Memory B cell (primary cell): ENCODE results near the gene LAMP1.
"Not testable (repeated sequence)": the region's sequence is repeated elsewhere in the genome, so short reads cannot be mapped to it uniquely, and the experiment has no call there.

ENCODE experiments used
- ATAC-seq: fragments of 150-1000 bp; cut with Tn5 transposase; 2 replicates; pipeline ENCODE4 v1.10.0; 2021; ENCODE audit warnings: low read depth, mild to moderate bottlenecking, moderate library complexity
- DNase-seq, 2 donors: peaks; one replicate each; pipeline ENCODE4 v3.0.0; 2022; ENCODE audit warnings: low spot score in 2 of 2
- H3K27ac Mint-ChIP-seq: one replicate; pipeline ENCODE4 v1.8.0; 2022; ENCODE audit warnings: mild to moderate bottlenecking, moderate library complexity, mixed read lengths
- H3K27me3 Mint-ChIP-seq: one replicate; pipeline ENCODE4 v1.8.0; 2022; ENCODE audit warnings: mixed read lengths
- H3K36me3 Mint-ChIP-seq: one replicate; pipeline ENCODE4 v1.8.0; 2022; ENCODE audit warnings: mild to moderate bottlenecking, mixed read lengths
- H3K4me1 Mint-ChIP-seq: one replicate; pipeline ENCODE4 v1.8.0; 2022; ENCODE audit warnings: mixed read lengths
- H3K4me3 Mint-ChIP-seq: one replicate; pipeline ENCODE4 v1.8.0; 2022; ENCODE audit warnings: mild to moderate bottlenecking, moderate library complexity, mixed read lengths
- H3K9me3 Mint-ChIP-seq: one replicate; pipeline ENCODE4 v1.8.0; 2022; ENCODE audit warnings: mixed read lengths

Gene LAMP1

DNA sequence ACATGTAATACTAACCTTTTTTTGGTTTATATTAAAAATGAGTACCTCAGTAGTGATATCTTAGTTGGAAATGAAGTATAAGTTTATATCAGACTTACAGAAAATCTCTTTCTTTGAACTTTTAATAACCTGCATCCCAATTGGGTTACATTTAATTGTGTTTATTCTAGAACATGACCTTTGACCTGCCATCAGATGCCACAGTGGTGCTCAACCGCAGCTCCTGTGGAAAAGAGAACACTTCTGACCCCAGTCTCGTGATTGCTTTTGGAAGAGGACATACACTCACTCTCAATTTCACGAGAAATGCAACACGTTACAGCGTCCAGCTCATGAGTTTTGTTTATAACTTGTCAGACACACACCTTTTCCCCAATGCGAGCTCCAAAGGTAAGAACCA is 12.4 kb downstream of the LAMP1 start:
- H3K36me3 Mint-ChIP-seq, result peaks cover 16% of the 10 kb centered on the region
- peaks cover 11% of the 10 kb centered on the region for H3K4me1 Mint-ChIP-seq
- H3K4me3 Mint-ChIP-seq, result no peak overlapping the region
- DNase-seq, result no peak
- no peaks in the 10 kb centered on the region for H3K9me3 Mint-ChIP-seq
- H3K27me3 Mint-ChIP-seq, result no peaks in the 10 kb centered on the region
- H3K27ac Mint-ChIP-seq, result no peak overlapping the region
- ATAC-seq, result no peak

DNA sequence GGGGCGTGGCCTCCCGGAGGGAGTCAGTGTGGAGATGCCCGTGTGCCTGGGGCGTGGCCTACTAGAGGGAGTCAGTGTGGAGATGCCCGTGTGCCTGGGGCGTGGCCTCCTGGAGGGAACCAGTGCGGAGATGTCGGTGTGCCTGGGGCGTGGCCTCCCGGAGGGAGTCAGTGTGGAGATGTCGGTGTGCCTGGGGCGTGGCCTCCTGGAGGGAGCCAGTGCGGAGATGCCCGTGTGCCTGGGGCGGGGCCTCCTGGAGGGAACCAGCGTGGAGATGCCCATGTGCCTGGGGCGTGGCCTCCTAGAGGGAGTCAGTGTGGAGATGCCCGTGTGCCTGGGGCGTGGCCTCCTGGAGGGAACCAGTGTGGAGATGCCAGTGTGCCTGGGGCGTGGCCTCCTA is 17.1 kb downstream of the LAMP1 start:
- H3K27me3 Mint-ChIP-seq, DNase-seq, H3K9me3 Mint-ChIP-seq, ATAC-seq, H3K4me3 Mint-ChIP-seq, H3K27ac Mint-ChIP-seq: not testable (repeated sequence)
- Mint-ChIP-seq H3K4me1 (peaks cover 12% of the 10 kb centered on the region), H3K36me3 (peaks cover 26% of the 10 kb centered on the region)

DNA sequence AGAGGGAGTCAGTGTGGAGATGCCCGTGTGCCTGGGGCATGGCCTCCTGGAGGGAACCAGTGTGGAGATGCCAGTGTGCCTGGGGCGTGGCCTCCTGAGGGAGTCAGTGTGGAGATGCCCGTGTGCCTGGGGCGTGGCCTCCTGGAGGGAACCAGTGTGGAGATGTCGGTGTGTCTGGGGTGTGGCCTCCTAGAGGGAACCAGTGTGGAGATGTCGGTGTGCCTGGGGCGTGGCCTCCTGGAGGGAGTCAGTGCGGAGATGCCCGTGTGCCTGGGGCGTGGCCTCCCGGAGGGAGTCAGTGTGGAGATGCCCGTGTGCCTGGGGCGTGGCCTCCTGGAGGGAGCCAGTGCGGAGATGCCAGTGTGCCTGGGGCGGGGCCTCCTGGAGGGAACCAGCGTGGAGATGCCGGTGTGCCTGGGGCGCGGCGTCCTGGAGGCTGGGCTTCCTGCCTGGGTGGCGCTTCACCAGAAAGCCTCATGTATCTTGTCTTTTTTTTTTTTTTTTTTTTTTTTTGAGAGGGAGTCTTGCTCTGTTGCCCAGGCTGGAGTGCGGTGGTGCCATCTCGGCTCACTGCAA is 17.9 kb downstream of the LAMP1 start:
- not testable (repeated sequence) for H3K4me3 Mint-ChIP-seq, ATAC-seq, H3K9me3 Mint-ChIP-seq, DNase-seq, H3K27me3 Mint-ChIP-seq, H3K27ac Mint-ChIP-seq
- H3K4me1 Mint-ChIP-seq, result peaks cover 12% of the 10 kb centered on the region
- H3K36me3 Mint-ChIP-seq, result peaks cover 25% of the 10 kb centered on the region

DNA sequence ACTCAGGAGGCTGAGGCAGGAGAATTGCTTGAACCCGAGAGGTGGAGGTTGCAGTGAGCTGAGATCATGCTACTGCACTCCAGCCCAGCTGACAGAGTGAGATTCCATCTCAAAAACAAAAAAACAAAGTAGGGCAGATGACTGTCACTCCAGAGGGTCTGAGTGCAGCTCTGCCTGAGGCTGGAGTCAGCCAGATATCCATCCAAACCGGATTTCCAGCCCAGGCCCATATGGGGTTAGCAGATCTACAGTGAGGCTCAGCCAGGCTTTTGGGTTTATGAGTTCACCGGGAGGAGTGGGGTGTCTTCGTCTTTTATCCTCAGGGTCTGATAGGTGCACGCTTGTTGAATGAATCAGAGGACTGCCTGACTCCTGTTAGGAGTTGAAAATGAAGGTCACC is 19.0 kb downstream of the LAMP1 start:
- Mint-ChIP-seq H3K9me3 (no peaks in the 10 kb centered on the region), H3K4me3 (no peak overlapping the region), H3K27me3 (no peaks in the 10 kb centered on the region), H3K4me1 (peaks cover 12% of the 10 kb centered on the region), H3K36me3 (peaks cover 27% of the 10 kb centered on the region), H3K27ac (no peak overlapping the region)
- DNase-seq (no peak), ATAC-seq (no peak)

DNA sequence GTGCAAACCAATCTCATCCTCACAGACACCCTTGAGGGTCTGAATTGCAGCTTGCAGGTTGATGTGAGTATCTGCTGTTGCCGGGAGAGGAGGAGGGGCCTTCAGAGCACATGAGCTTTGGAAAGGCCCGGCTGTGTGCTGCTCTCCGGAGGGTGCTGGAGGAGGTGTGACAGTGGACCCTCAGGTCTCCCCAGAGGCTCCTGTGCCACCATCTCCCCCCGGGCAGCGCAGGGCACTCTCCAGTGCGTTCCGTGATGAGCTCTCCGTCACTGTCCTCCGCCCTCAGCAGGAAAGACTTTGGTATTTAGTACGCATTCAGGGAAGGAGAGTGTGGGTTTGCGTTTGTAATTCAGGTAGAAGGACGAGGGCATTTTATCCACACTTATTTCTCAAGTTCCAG is 20.0 kb downstream of the LAMP1 start:
- ATAC-seq (no peak), DNase-seq (no peak)
- H3K9me3 Mint-ChIP-seq, result no peaks in the 10 kb centered on the region
- H3K27me3 Mint-ChIP-seq, result no peaks in the 10 kb centered on the region
- H3K27ac Mint-ChIP-seq, result no peak overlapping the region
- no peak overlapping the region for H3K4me3 Mint-ChIP-seq
- H3K4me1 Mint-ChIP-seq, result peaks cover 12% of the 10 kb centered on the region
- peaks cover 36% of the 10 kb centered on the region for H3K36me3 Mint-ChIP-seq

DNA sequence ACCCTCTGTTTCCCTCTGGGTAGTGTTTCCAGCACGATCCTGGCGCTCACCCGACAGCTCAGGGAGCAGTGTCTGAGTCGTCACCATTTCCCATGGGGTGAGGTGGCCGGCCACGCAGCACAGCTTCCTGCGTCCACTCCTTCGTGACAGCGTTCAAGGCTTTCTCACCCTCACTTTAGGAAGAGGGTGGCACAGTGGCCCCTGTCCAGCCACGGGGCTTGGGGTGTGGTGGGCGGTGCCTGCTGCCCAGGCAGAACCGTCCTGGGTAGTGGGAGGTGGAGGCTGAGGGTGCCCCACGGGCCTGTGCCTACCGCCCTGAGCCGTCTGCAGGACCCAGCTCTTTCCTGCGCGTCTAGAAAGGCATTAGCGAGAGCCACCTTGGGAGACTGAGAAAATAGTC is 21.9 kb downstream of the LAMP1 start:
- H3K9me3 Mint-ChIP-seq, result no peaks in the 10 kb centered on the region
- H3K27ac Mint-ChIP-seq, result no peak overlapping the region
- peaks cover 46% of the 10 kb centered on the region for H3K36me3 Mint-ChIP-seq
- H3K4me1 Mint-ChIP-seq, result peaks cover 8% of the 10 kb centered on the region
- no peak for DNase-seq
- H3K4me3 Mint-ChIP-seq, result no peak overlapping the region
- H3K27me3 Mint-ChIP-seq, result no peaks in the 10 kb centered on the region
- no peak for ATAC-seq

DNA sequence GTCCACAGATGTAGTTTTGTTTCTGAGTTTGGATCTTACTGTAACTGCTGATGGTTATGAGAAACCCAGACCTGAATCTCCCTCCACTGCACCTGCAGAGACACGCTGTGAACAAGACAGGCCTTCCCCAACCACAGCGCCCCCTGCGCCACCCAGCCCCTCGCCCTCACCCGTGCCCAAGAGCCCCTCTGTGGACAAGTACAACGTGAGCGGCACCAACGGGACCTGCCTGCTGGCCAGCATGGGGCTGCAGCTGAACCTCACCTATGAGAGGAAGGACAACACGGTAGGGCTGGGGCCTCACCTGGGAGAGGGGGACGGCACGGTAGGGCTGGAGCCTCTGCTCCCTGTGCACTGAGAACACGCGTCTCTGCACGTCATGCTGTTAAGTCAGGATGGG is 22.3 kb downstream of the LAMP1 start:
- no peak overlapping the region for H3K27ac Mint-ChIP-seq
- no peaks in the 10 kb centered on the region for H3K27me3 Mint-ChIP-seq
- H3K4me3 Mint-ChIP-seq, result no peak overlapping the region
- H3K36me3 Mint-ChIP-seq, result peaks cover 47% of the 10 kb centered on the region
- H3K4me1 Mint-ChIP-seq, result peaks cover 4% of the 10 kb centered on the region
- no peak for DNase-seq
- no peaks in the 10 kb centered on the region for H3K9me3 Mint-ChIP-seq
- no peak for ATAC-seq

DNA sequence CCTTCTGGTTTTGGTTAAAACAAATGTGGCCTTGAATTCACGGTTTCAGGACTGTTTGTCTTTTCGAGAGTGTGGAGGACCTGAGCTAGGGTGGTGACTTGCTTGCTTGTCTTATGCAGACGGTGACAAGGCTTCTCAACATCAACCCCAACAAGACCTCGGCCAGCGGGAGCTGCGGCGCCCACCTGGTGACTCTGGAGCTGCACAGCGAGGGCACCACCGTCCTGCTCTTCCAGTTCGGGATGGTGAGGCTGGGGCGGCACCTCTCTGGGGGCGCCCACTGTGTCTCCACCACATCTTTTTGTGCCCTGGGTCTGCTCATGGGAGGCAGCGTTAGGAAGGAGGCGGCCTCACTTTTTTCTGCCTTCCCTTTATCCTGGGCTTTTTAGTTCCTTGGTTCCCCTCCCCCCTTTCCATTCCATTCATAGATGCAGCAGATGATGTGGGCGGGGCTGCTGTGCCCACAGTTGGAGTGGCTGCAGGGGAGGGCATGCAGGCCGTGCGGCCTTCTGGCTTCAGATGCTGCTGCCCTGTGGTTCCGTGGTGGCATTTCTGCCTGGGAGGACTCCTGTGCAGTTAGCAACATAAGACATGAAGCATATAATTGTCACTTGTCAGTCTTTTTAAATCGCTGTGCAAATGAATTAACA is 23.3 kb downstream of the LAMP1 start:
- Mint-ChIP-seq H3K4me3 (no peak overlapping the region), H3K27me3 (no peaks in the 10 kb centered on the region), H3K36me3 (peaks cover 43% of the 10 kb centered on the region), H3K4me1 (no peaks in the 10 kb centered on the region), H3K9me3 (no peaks in the 10 kb centered on the region), H3K27ac (no peak overlapping the region)
- ATAC-seq, result no peak
- no peak for DNase-seq

DNA sequence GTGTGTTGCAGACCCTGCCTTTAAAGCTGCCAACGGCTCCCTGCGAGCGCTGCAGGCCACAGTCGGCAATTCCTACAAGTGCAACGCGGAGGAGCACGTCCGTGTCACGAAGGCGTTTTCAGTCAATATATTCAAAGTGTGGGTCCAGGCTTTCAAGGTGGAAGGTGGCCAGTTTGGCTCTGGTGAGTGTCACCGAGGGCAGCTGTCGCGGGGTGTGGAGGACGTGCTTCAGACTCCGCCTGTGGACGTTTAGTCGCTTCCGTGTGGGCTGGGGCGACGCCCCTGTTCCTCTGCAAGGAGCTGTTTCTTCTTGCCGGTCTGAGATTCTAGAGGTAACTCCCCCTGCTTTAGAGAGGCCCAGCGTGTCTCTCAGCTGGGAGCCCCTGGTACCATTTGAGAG is 24.5 kb downstream of the LAMP1 start:
- Mint-ChIP-seq H3K4me1 (no peaks in the 10 kb centered on the region), H3K9me3 (no peaks in the 10 kb centered on the region), H3K27me3 (no peaks in the 10 kb centered on the region), H3K4me3 (no peak overlapping the region), H3K27ac (no peak overlapping the region), H3K36me3 (peaks cover 41% of the 10 kb centered on the region)
- DNase-seq, result no peak
- no peak for ATAC-seq

DNA sequence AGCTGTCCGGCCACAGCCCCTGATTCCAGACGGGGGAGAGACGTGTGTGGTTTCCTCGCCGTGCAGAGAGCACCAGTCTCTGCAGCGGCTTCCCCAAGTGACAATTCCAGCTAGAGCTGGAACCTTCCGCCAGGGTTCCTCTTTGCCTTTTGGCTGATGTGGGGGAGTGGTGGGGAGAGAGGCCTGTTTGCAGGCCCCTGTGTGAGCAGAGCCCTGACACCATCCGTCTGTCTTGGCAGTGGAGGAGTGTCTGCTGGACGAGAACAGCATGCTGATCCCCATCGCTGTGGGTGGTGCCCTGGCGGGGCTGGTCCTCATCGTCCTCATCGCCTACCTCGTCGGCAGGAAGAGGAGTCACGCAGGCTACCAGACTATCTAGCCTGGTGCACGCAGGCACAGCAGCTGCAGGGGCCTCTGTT is 25.0 kb downstream of the LAMP1 start:
- Mint-ChIP-seq H3K36me3 (peaks cover 41% of the 10 kb centered on the region), H3K4me1 (no peaks in the 10 kb centered on the region), H3K9me3 (no peaks in the 10 kb centered on the region), H3K27ac (no peak overlapping the region), H3K27me3 (no peaks in the 10 kb centered on the region), H3K4me3 (no peak overlapping the region)
- ATAC-seq (no peak), DNase-seq (no peak)

DNA sequence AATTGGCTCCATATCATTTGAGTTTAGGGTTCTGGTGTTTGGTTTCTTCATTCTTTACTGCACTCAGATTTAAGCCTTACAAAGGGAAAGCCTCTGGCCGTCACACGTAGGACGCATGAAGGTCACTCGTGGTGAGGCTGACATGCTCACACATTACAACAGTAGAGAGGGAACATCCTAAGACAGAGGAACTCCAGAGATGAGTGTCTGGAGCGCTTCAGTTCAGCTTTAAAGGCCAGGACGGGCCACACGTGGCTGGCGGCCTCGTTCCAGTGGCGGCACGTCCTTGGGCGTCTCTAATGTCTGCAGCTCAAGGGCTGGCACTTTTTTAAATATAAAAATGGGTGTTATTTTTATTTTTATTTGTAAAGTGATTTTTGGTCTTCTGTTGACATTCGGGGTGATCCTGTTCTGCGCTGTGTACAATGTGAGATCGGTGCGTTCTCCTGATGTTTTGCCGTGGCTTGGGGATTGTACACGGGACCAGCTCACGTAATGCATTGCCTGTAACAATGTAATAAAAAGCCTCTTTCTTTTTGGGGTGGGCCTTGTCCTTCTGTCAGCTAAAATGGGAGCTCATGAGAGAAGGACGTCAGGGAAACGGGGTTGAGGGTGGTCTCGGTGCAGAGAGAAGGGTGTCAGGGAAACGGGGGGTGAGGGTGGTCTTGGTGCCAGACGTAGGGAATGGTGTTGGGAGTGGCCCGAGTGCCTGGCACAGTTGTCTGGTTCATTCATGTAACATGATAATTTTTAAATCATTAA is 26.0 kb downstream of the LAMP1 start:
- DNase-seq (no peak), ATAC-seq (no peak)
- Mint-ChIP-seq H3K4me1 (no peaks in the 10 kb centered on the region), H3K27ac (no peak overlapping the region), H3K36me3 (peaks cover 39% of the 10 kb centered on the region), H3K27me3 (no peaks in the 10 kb centered on the region), H3K4me3 (no peak overlapping the region), H3K9me3 (no peaks in the 10 kb centered on the region)

DNA sequence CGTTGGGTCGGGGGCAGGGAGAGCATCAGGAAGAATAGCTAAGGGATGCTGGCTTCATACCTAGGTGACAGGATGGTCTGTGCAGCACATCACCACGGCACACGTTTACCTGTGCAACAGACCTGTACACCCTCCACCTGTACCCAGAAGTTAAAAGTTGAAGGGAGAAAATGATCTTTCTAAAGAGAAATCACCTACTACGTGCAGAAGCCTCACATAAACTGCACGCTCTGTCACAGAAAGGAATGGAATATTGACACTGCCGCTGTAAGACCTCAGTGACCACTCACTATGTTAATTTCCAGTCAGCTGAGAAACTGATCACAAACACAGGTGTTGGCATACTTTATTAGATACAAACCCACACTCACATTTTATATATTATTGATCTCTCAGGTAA is 26.8 kb downstream of the LAMP1 start:
- DNase-seq (no peak), ATAC-seq (no peak)
- H3K4me3 Mint-ChIP-seq, result no peak overlapping the region
- no peak overlapping the region for H3K27ac Mint-ChIP-seq
- no peaks in the 10 kb centered on the region for H3K9me3 Mint-ChIP-seq
- no peaks in the 10 kb centered on the region for H3K27me3 Mint-ChIP-seq
- no peaks in the 10 kb centered on the region for H3K4me1 Mint-ChIP-seq
- peaks cover 35% of the 10 kb centered on the region for H3K36me3 Mint-ChIP-seq

DNA sequence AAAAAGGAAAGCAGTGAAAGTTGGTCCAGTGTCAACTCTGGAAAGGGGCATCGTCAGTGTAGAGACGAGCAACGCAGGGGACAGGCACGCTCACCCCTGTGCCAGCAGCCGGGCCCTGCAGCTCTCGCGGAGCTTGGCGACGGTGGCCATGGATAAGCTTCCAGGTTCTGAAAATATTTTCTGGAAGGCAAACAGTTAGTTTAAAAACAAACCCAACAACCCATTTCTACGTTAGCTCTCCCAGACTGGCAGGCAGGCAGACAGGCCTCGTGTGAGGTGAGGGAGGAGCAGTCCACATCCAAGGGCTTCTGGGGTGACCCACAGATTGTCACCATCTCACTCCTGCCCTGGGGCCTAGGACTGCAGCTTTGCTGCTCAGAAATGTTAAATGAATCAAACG is 27.4 kb downstream of the LAMP1 start:
- Mint-ChIP-seq H3K36me3 (peaks cover 35% of the 10 kb centered on the region), H3K9me3 (no peaks in the 10 kb centered on the region), H3K27me3 (no peaks in the 10 kb centered on the region), H3K27ac (no peak overlapping the region), H3K4me1 (no peaks in the 10 kb centered on the region), H3K4me3 (no peak overlapping the region)
- DNase-seq, result no peak
- ATAC-seq, result no peak

DNA sequence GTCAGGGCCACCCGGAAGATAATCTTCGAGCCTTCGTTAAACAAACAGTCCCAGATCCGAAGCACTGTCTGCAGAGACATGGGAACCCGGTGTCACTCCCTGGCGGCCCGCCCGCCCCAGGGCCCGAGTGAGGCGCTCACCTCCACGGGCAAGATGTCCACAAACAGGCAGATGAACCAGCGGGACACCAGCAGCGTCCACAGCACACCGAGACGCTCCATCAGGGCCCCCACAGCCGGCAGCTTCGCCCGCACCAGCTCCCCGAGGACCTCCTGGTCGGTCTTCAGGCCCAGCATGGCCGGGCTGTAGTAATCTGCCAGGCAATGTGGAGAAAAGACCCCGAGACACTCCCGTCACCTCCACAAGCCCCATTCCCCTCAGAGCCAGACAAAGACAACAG is 28.7 kb downstream of the LAMP1 start:
- peaks cover 28% of the 10 kb centered on the region for H3K36me3 Mint-ChIP-seq

DNA sequence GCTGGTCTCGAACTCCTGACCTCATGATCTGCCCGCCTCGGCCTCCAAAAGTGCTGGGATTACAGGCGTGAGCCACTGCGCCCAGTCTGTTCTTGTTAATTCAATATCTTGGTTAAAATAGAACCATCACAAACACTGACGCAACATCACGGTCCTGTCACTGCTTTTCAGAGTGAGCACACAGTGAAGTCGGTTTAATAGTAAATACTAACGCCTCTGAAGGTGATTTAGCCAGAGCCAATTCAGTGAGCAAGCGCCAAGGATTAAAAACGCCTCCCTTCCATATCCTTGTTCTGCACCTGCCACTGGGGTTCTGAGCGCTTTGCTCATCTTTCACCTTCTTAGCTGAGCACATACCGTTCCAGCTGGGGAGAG is 30.3 kb downstream of the LAMP1 start:
- no peak overlapping the region for H3K4me3 Mint-ChIP-seq
- no peaks in the 10 kb centered on the region for H3K4me1 Mint-ChIP-seq
- H3K36me3 Mint-ChIP-seq, result peaks cover 13% of the 10 kb centered on the region
- H3K27me3 Mint-ChIP-seq, result peaks cover under 1% of the 10 kb centered on the region
- H3K27ac Mint-ChIP-seq, result no peak overlapping the region
- H3K9me3 Mint-ChIP-seq, result no peaks in the 10 kb centered on the region
- ATAC-seq, result no peak
- no peak for DNase-seq

More for the DNA sequence above, 28.7 kb downstream of the LAMP1 start:
- H3K4me1 Mint-ChIP-seq, result no peaks in the 10 kb centered on the region
- DNase-seq (no peak), ATAC-seq (no peak)
- no peaks in the 10 kb centered on the region for H3K9me3 Mint-ChIP-seq
- no peaks in the 10 kb centered on the region for H3K27me3 Mint-ChIP-seq
- H3K27ac Mint-ChIP-seq, result no peak overlapping the region
- no peak overlapping the region for H3K4me3 Mint-ChIP-seq
